HG03025 (cell line): ENCODE measurements around the gene TOP2A.

ENCODE experiments used
- ATAC-seq: cut with Tn5 transposase; IDR thresholded peaks from one replicate; pipeline ENCODE4 v1.9.1; 2021; ENCODE audit warnings: mild to moderate bottlenecking, moderate library complexity; ENCODE audit not compliant: unreplicated experiment, low FRiP score

Gene TOP2A

GRCh38 chr17:40361063-40361924 is 56.4 kb downstream of the TOP2A start:
- ATAC-seq = no peak

GRCh38 chr17:40360091-40360490 is 57.6 kb downstream of the TOP2A start:
- no peak for ATAC-seq

- ATAC-seq = no peak
These were observed 59.2 kb downstream of the TOP2A start for GRCh38 chr17:40358323-40359038.

GRCh38 chr17:40356990-40357881 is 60.5 kb downstream of the TOP2A start:
- no peak for ATAC-seq

GRCh38 chr17:40355804-40356758 is 61.6 kb downstream of the TOP2A start:
- no peak for ATAC-seq

- ATAC-seq = no peak
These were observed 62.4 kb downstream of the TOP2A start for GRCh38 chr17:40355123-40355803.

GRCh38 chr17:40354221-40355122 is 63.2 kb downstream of the TOP2A start:
- no peak for ATAC-seq

- no peak for ATAC-seq
These were observed 64.8 kb downstream of the TOP2A start for GRCh38 chr17:40352779-40353394.

- no peak for ATAC-seq
These were observed 65.4 kb downstream of the TOP2A start for GRCh38 chr17:40352237-40352778.

GRCh38 chr17:40351359-40352236 is 66.1 kb downstream of the TOP2A start:
- no peak for ATAC-seq

- ATAC-seq = no peak
These were observed 66.9 kb downstream of the TOP2A start for GRCh38 chr17:40350689-40351358.

GRCh38 chr17:40349895-40350688 is 67.6 kb downstream of the TOP2A start:
- no peak for ATAC-seq

GRCh38 chr17:40349477-40349894 is 68.2 kb downstream of the TOP2A start:
- no peak for ATAC-seq

- no peak for ATAC-seq
These were observed 68.9 kb downstream of the TOP2A start for GRCh38 chr17:40348562-40349476.
